Amygdala (tissue), 56 donors: ENCODE measurements around the gene EREG.
"Not testable (repeated sequence)": the region's sequence is repeated elsewhere in the genome, so short reads cannot be mapped to it uniquely, and the experiment has no call there.

ENCODE experiments used
- DNase-seq, 56 donors: peaks; one replicate each; lab custom pipeline; 2025; lab: John Stamatoyannopoulos, UW

The EREG gene

GRCh38 chr4:74340421-74340820, 24.5 kb upstream of the EREG start:
- not testable (repeated sequence) for DNase-seq

DNA sequence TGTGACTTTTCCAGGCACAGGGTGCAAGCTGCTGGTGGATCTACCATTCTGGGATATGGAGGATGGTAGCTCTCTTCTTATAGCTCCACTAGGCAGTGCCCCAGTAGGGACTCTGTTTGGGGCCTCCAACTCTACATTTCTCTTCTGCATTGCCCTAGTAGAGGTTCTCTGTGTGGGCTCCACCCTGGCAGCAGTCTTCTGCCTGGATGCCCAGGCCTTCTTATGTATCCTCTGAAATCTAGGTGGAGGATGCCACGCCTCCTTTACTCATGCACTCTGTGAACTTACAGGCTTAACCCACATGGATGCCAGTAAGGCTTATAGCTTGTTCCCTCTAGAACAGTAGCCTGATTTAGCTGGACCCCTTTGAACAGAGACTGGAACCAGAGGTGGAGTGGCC, 20.9 kb upstream of the EREG start:
- no peak for DNase-seq

- no peak for DNase-seq
These were observed 11.1 kb upstream of the EREG start for GRCh38 chr4:74353858-74354257.

DNA sequence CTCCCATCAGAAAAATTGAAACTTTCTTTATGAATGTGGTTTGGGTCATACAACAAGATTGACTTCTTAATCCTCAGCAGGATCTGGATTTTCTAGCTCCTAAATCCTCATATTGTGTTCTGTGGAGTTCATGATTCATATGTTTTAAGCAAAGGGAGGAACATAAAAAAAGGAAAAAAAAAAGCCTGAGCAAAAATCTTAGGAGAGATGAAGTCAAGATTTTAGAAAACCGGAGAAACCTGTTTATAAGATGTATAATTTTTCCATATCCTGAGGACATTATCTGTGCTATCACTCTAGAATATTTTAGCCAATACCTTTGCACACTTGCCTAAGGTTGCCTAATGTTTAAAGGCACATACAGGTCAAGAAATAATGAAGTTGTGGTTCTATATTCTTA, 7.0 kb upstream of the EREG start:
- no peak for DNase-seq

GRCh38 chr4:74361671-74362070, 3.3 kb upstream of the EREG start:
- no peak for DNase-seq

- DNase-seq: no peak
These were observed 2.6 kb upstream of the EREG start for GRCh38 chr4:74362347-74362746.

GRCh38 chr4:74364256-74364651, 691 bp upstream of the EREG start:
- DNase-seq: no peak

GRCh38 chr4:74365761-74366160, 816 bp downstream of the EREG start:
- no peak for DNase-seq

- DNase-seq: no peak
These were observed 1.5 kb downstream of the EREG start for GRCh38 chr4:74366367-74366911.

DNA sequence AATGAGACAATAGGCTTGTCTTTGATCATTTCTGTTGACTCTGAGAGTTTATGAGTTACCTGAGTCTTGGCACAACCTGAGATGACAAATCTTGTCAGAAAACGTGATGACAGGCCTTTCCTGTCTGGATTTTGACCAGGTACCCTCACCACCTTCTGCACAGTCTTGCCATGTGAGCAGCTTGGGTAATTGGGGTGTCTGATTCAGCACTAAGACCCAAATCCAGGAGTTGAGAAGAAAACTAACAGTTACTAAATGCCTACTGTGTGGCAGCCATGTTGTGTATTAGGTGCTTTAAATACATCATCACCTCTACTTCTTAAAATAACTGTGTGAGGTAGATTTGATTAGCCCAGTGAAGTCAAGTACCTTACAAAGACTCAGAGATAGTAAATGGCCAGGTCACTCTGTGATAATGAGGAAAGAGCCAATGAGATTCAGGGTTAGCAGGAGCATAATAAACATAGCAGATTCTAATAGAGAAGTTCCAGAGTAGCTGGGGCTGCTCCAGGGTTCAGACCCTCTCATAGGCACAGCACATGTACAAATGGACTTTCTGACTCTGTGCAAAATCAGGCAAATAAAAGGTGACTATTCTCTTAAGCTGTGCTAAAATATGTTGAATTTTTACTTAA, 2.8 kb downstream of the EREG start:
- no peak for DNase-seq

DNA sequence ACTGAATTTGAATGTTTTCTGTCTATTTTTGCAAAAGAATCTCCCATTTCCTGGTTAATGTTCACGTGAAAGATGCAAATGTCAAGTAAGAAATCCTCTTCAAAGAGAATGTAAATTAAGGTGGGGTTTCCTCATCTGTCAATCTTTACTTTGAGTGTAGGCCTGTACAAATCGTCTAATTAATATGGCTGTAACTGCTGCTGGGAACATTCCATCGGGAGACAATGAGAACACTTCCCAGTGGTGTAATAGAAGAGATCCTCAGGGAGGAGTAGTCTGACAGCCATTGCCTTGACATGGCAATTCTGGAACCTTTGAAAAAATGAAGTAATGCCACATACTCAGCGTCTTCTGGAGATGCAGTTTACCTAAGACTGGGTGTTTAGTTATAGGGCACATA, 3.7 kb downstream of the EREG start:
- DNase-seq: no peak

- no peak for DNase-seq
These were observed 4.9 kb downstream of the EREG start for GRCh38 chr4:74369855-74370254.

GRCh38 chr4:74370912-74371311, 6.0 kb downstream of the EREG start:
- DNase-seq: peak in 5 of 56 donors; percentile 3 to 12 (median 8)

DNA sequence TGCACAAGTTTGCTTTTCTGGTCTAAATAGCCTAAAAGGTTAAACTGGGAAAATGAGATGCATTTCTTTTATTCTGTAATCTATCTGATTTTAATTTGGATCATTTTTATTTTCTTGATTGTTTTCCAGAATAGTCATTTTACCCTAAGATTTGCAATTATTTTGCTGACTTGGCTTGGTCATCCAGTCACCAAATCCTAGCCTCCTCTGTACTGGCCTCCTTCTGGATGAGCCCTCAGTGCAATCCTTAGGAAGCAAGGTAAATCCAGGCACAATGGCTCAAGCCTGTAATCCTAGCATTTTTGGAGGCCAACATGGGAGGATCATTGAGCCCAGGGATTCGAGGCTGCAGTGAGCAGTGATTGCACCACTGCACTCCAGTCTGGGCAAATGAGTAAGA, 9.2 kb downstream of the EREG start:
- DNase-seq: no peak

DNA sequence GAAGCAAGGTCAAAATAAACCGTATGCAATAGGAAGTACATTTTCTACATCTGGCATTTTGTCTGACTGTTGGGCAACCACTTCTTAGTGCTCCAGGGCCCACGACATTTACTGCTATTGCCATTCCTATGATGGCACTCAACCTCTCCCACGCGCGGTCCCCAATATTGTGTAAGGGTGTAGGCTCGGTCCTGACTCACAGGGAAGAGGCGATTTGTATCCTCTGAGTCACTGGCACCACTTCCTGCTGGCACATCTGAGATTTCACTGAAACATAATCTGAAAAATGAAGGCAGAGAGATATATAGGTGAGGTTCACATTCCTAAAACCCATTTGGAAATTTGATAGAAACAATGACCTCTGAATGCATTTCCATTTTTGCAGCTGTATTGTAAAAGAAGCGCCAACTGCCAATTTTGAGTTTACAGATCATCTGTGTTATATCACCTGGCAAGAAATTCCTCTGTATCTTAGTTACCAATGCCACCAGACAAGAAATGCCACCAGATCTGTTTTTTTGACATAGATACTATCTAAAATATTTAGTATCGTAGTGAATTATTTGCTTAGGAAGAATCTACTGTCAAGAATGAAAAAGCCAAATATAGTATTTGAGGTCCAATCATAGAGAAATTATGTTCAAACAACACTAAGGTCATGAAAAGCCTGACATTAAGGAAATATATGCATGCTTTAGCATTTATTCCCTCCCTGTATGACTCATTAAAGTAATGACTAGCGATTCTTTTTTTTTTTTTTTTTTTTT, 9.8 kb downstream of the EREG start:
- no peak for DNase-seq

- DNase-seq: no peak
These were observed 11.0 kb downstream of the EREG start for GRCh38 chr4:74375824-74376426.

GRCh38 chr4:74376888-74377483, 12.0 kb downstream of the EREG start:
- peak in 1 of 56 donors; percentile 5 for DNase-seq

DNA sequence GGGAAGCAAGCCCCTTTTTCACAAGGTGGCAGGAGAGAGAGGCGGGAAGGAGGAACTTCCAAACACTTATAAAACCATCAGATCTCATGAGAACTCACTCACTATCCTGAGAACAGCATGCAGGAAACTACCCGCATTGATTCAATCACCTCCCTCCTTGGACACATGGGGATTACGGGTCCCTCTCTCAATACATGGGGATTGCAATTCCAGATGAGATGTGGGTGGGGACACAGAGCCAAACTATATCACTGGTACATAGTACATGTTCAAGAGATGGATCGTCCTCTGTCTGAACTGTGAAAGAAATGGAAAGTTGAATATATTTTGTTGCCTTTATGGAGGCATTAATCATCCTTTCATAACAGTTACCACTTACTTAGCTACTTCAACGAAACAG, 12.8 kb downstream of the EREG start:
- DNase-seq: no peak

- no peak for DNase-seq
These were observed 13.6 kb downstream of the EREG start for GRCh38 chr4:74378573-74378972.

- no peak for DNase-seq
These were observed 15.0 kb downstream of the EREG start for GRCh38 chr4:74379912-74380311.

DNA sequence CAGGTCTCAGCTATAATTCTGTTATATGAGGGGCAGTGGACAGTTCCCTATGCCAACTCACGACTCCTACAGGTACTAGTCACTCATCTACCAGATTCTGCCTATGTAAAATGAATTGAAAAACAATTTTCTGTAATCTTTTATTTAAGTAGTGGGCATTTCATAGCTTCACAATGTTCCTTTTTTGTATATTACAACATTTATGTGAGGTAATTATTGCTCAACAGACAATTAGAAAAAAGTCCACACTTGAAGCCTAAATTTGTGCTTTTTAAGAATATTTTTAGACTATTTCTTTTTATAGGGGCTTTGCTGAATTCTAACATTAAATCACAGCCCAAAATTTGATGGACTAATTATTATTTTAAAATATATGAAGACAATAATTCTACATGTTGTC, 20.4 kb downstream of the EREG start:
- no peak for DNase-seq
